ENCODE measurements around the gene GPR132.

Gene GPR132

DNA sequence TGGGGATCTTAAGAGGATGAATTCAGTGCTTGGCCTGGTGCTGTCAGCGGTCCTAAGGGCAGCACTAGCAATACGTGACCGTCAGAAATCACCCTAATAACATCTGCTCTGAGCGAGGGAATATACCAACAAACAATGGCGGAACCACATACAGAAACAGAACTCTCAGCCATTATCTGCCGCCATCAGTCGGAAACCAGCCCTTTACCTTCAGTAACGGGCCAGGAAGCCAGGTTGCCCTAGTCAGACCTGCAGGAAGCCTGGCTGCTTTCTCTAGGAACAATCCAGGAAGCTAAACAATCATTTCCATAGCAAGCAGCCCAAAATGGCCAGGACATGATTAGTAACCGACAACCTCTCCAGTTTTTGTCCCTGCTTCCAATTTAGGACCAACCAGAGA is 50.0 kb downstream of the GPR132 start:
- DNase-seq, result no peak
- intact Hi-C loops (cut with DNase I), result no loop called here

DNA sequence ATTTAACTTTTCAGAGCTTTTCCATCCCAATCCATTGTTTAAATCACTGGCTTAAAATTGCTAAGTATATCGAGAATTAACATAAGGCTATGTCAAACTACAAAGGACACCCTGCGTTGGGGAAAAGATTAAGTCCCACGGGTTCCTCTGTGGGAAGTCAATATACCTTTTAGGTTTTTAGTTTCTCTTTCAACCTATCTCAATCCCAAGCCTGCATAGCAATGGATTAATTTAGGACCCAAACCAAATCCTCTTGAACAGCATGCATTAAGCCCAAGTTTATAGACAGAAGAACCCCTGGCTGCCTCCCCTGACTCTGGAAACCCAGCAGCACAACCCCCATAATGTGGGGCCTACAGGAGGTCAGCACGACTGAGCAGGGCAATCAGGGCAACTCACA is 50.6 kb downstream of the GPR132 start:
- intact Hi-C loops (cut with DNase I), result no loop called here
- DNase-seq, result no peak

DNA sequence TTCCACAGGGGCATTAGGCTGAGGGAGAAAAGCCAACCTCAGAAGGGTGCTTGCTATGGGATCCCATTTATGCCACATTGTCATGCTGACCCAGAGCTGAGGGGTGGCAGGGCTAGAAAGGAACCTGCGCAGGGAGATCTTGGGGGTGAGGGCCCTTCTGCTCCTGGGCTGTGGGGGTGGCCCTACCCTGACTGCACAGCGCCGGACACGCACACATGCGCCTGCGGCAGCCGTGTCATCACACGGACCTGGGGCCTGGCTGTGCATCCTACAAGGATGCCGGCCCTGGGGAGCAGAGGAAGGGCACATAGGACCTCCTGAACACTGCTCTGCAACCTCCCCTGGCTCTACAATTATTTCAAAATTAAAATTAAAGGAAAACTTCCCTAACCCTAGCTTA is 51.2 kb downstream of the GPR132 start:
- no peak for DNase-seq
- intact Hi-C loops (cut with DNase I), result no loop called here

DNA sequence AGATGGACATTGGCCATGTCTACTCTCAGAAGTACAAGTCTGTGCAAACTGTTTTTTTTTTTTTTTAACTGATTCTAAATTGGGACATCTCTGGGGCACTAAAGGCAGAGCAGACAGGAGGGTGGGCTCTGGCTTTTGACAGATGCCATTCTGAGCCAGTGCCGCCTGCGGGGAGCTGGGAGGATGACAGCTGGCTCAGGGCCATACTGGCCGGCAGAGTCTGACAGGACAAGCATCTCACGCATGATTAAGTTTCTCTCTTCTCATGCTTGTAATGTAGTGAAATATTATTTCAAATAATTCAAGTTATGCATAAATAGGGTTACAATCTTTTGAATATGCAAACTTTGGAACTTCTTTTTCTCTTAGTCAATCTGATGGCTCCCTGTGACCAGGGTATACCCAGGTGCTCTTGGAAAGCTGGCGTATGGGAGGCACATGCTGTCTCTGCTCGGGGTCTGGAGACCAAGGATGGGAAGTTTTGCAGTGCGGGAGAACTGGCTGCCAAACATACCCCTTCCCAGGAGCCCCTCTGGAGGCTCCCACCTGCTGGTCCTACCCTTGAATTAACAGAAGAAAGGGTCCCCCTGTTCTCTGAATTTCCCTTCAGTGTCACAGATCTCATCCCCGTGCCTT is 52.0 kb downstream of the GPR132 start:
- DNase-seq, result peak in 28 of 42 donors; percentile 16 to 69 (median 38)
- intact Hi-C loops (cut with DNase I), result no loop called here

DNA sequence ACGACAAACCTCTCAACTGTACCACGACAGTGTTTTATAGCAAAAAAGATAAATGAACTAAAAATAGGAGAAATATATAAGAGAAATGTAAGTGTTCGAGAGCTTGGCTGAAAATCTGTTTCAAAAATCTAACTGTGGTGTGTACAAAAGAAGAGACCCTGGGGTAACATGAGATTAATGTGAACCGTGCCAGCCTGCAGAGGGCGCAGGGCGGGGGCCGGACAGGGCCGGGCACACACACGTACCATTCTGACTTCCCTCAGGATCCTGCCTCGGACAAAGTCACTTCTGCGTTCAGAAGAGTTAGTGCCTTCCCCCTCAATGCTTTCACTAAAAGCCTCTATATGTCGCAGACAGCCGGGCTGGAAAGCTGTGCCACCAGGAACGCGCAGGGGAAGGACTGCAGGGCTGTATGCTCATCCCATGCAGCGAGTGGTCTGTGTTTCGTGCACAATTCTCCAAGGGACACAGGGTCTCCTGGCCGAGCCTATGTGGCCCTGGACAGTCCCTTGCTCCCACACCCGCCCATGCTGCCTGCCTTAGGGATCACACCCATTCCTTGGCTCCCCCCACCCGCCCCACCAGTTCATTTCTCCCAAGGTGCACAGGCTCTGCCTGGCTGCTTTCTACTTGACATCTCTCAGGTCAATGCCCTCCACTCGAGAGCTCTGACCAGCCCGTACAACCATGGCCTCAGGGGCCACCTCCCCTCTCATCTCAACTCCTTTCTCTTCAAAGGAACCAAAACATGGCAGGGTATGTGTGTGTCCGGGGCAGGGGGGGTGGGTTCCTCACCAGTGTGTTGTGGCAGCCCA is 52.9 kb downstream of the GPR132 start:
- DNase-seq, result peak in 8 of 42 donors; percentile 8 to 49 (median 22)
- intact Hi-C loops (cut with DNase I), result no loop called here

DNA sequence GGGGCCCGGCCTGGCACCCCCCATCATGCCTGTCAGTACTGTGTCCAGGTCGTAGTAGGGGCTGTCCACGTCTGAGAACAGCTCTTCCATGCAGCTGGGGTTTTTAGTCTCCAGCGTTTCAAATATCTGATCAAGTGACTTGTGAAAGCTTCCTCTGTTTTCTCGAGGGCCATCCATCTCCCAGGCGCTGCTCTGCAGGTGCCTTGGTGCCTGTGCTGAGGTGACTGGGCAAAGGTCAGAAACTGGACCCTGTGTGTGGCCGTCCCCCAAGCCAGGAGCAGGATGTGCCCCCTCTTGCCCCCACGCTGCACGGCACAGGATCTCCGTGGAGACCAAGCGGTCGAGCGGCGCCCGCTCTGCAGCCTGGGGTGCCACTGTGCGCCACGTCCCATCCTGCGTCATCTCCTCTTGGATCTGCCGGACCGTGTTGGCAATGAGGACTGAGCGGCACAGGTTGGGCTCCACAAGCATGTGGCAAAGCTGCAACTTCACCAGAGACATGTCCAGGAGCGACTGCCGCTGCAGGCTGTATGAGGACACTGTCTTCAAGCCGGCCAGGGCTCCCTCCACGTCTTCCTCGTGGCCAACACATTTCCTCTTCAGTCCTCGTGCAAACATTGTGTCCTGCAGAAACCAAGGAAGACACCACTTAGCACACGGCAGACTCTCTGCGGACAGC is 53.8 kb downstream of the GPR132 start:
- DNase-seq, result no peak

DNA sequence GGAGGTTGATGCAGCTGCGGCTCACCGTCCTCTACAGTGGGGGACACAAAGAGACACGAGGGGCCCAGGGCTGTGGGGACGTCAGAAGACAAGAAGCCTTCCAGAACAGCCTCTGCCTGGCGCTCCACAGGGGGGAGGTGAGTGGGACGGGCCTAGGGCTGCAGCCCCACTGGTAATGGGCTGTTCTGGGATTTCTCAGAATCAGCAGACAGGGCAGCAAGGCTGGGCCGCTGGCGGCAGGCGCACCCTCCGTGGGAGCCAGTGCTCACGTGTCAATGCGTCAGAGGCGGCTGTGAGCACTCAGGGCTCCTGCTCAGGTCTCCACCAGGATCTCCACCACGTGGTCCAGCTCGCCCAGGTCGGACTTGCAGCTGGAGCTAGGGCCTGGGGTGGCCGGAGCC is 54.3 kb downstream of the GPR132 start:
- intact Hi-C loops (cut with DNase I), result no loop called here
- no peak for DNase-seq

More for the DNA sequence above, 53.8 kb downstream of the GPR132 start:
- intact Hi-C loops (cut with DNase I), result no loop called here

DNA sequence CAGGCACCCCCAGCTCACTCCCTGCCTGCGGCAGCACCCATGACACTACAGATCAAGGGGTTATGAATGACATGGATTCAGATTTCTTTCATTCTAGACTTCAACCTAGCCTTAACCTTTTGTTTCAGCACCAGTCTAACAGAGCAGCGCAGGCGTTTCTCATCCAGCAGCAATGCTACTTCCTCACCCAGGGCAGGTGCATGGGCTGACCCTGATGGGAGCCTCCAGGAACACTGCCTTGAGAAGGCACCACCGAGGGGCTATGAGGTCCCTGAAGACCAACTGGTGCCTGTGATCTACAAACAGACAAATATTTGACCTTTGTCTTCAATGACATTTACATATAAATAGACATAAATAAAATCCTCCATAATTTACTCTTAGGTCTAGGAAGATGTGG is 55.1 kb downstream of the GPR132 start:
- no peak for DNase-seq
- intact Hi-C loops (cut with DNase I), result no loop called here

DNA sequence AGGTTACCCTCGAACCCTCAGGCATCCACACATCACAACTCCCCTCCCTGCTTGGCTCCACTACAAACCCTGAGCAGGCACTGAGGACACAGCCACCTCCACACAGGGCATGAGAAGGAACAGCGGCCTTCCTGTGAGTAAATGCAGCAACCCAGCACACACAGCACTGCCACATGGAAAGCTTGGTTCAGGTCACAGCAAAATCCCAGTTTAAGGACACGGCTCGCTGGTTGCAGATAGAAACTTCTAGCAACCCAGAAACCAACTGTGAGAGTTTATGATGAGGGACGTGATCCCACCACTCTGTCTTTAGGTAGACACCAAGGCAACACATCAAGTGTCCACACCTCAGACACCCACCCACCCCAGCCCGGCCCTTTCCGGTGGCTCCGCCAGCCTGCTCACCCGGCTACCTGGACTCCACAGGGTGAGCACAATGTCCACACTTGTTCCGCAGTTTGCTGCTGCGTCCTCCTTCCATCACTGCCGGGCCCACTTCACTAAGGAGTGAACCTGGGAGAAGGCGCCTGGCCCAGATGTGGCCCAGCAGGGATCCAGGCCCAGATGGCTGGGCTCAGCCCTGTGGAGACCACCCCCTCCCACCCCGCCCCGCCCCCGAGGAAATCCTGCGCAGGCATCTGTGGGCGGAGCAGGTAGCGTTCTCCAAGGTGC is 57.5 kb downstream of the GPR132 start:
- intact Hi-C loops (cut with DNase I), result no loop called here
- no peak for DNase-seq

DNA sequence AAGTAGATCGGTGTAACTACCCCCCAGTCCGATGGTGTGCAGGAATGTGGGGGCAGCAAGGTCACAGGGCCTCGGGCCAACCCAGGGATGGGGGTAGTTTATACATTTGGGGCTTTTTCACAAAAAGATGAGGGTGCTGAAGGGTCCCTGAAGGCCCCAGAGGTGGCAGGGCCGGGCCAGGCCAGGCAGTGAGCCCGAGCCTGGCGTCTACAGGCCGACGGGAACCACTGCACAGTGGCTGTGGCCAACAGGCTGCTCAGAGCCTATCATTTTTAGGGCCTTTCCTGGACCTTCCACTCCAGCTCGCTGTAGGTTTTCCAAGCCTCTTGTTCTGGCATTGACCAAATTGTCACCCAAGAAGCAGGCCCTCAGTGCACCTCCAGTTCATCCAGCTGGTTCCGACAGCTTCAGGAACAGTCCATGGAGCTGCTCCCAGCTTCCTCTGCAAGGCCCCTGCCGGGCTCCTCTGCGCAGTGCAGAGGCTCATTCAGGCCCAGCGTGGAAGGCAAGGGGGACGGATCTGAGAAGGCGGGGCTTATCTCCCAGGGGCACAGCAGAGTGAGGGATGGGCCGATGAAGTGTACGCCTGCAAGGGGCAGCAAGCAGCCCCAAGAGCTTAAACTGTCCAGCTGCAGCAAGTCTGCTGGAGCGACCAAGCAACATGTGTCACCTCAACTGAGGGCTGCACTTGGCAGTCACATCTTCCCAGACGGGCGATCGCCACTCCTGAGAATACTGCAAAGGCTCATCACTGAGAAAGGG is 58.2 kb downstream of the GPR132 start:
- intact Hi-C loops (cut with DNase I), result no loop called here
- DNase-seq, result no peak

DNA sequence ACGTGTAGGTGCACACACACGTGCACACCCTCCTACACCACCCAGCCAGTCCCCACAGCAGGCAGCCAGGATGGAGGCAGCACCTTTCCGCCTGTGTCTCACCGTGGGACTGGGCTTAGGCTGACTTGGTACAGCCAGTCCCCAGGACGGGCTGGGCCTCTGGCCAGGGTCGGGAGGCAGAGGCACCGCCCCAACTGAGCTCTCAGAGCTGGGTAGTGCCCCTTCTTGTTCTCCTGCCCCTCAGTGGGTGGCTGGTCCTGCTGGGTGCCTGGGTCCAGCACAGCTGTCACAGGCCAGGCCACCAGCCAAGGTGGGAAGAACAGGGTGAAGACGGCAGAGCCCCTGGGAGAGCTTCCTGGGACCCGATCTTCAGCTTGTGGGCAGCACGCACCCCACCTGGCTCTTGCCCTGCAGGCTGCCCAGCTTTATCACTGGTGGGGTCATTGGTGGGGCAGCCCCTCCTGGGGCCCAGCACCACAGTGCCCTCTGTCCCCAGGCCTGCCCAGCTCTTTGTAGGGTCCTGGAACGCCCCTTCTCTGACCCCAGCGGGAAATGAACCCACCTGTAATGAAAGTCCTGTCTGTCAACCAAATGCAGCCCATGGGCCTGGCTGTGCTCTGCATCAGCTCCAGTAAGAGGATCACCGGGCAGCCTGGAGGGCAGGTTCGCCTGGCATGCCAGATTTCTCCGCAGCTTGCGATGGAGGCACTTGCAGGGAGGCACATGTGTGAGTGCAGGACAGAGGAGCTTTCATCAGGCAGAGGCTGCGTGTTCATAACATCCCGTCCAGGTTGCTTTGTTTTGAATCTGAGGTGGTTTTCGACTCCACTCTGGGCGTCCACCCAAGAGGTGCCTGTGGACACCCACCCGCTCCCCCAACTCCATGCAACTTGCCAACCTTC is 59.0 kb downstream of the GPR132 start:
- intact Hi-C loops (cut with DNase I), result no loop called here
- DNase-seq, result no peak

DNA sequence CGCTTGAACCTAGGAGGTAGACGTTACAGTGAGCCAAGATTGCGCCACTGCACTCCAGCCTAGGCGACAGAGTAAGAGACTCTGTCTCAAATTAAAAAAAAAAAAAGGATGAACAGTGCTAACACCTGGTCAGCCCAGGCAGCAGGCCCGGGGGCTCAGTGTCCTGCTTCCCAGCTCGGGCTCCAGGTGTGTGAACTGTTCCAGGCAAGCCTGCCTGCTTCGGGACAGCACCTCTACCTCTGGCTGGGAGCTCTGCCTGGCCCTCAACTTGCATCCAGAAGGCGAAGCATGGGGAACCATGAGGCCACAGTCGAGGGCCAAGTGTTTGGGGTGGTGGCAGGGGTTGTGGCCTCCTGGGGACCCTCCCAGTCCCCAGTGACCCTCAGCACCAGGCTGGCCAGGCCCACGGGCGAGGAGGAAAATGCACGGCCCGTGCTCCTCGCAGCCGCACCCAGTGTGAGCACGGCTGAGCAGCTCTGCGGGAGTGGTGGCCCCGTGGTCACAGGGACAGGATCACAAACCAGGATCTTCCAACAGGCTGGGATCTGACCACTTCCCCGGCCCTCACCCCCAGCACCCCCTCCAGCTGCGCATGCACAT is 59.8 kb downstream of the GPR132 start:
- DNase-seq, result no peak
- intact Hi-C loops (cut with DNase I), result no loop called here

Data from head of caudate nucleus (tissue), 42 donors.